ENCODE measurements around the gene DNER.

Gene DNER

GRCh38 chr2:229669841-229670240 is 44.5 kb downstream of the DNER start:
- Histone ChIP-seq H3K27me3 (ENCODE audit: insufficient read depth, poor library complexity, severe bottlenecking) (peaks cover 2% of the 10 kb centered on the region), H3K27ac (replicated peaks) (no peak overlapping the region), H3K4me3 (replicated peaks; ENCODE audit: insufficient read depth, low read length) (no peak overlapping the region)
- no peak for TF ChIP-seq REST (IDR thresholded peaks at IDR 0.05; ENCODE audit: insufficient replicate concordance, low read depth)
- TF ChIP-seq SPI1 (IDR thresholded peaks at IDR 0.05; ENCODE audit: borderline replicate concordance, low read depth): no peak
- no peak for TF ChIP-seq GABPA (IDR thresholded peaks at IDR 0.05; ENCODE audit: low read depth)
- TF ChIP-seq POLR2AphosphoS5 (IDR thresholded peaks at IDR 0.05; ENCODE audit: low read depth): no peak
- no peak for TF ChIP-seq CTCF (IDR thresholded peaks at IDR 0.05; ENCODE audit: insufficient read depth, low read length)
- DNase-seq (ENCODE audit: low read depth in 1 of 2, low spot score in 1 of 2): no peak

- no peak for TF ChIP-seq SPI1 (IDR thresholded peaks at IDR 0.05; ENCODE audit: borderline replicate concordance, low read depth)
- TF ChIP-seq REST (IDR thresholded peaks at IDR 0.05; ENCODE audit: insufficient replicate concordance, low read depth): no peak
- no peak for TF ChIP-seq POLR2AphosphoS5 (IDR thresholded peaks at IDR 0.05; ENCODE audit: low read depth)
- TF ChIP-seq CTCF (IDR thresholded peaks at IDR 0.05; ENCODE audit: insufficient read depth, low read length): no peak
- no peak for TF ChIP-seq GABPA (IDR thresholded peaks at IDR 0.05; ENCODE audit: low read depth)
- no peak for DNase-seq (ENCODE audit: low read depth in 1 of 2, low spot score in 1 of 2)
- peaks cover 2% of the 10 kb centered on the region for H3K27me3 ChIP-seq (ENCODE audit: insufficient read depth, poor library complexity, severe bottlenecking)
- no peak overlapping the region for H3K4me3 ChIP-seq (replicated peaks; ENCODE audit: insufficient read depth, low read length)
- H3K27ac ChIP-seq (replicated peaks): no peak overlapping the region
Observed at GRCh38 chr2:229666811-229667210, 47.5 kb downstream of the DNER start.

GRCh38 chr2:229665158-229665557 is 49.2 kb downstream of the DNER start:
- Histone ChIP-seq H3K27ac (replicated peaks) (no peak overlapping the region), H3K4me3 (replicated peaks; ENCODE audit: insufficient read depth, low read length) (no peak overlapping the region)
- TF ChIP-seq POLR2AphosphoS5 (IDR thresholded peaks at IDR 0.05; ENCODE audit: low read depth) (no peak), CTCF (IDR thresholded peaks at IDR 0.05; ENCODE audit: insufficient read depth, low read length) (no peak), REST (IDR thresholded peaks at IDR 0.05; ENCODE audit: insufficient replicate concordance, low read depth) (no peak), SPI1 (IDR thresholded peaks at IDR 0.05; ENCODE audit: borderline replicate concordance, low read depth) (no peak)

More at GRCh38 chr2:229665158-229665557, 49.2 kb downstream of the DNER start:
- DNase-seq (ENCODE audit: low read depth in 1 of 2, low spot score in 1 of 2): no peak
- peaks cover 2% of the 10 kb centered on the region for H3K27me3 ChIP-seq (ENCODE audit: insufficient read depth, poor library complexity, severe bottlenecking)
